ENCODE results near the gene PPP1R12B. TPM values are rescaled to one million over a fixed set of nuclear protein-coding genes. Genes with fewer than 3 reads are reported as not detected.

Gene PPP1R12B
- total RNA-seq, 1 experiment from 2014 or later = 13.1 TPM

DNA sequence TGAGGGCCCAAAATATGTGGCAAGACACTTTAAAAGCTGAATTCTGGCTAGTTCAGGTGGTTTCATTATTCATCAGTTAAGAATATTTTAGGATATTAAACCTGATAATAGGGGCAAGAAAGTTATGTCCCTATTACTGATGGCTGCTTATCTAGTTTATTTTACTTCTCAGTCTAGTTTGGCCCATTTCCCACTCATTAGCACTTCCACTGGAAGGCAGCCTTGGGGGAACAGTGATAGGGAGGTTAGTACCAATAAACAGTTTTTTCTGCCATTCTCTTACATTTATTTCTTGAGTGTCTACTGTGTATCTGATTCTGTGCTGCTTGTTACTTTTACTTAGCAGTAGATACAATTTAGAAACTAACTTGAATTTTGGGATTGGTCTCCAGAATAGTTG, 9.0 kb downstream of the PPP1R12B start:
- intact Hi-C loops (cut with micrococcal nuclease; ENCODE audit: unreplicated experiment) (no loop called here), in situ Hi-C loops (cut with HindIII; ENCODE audit: low pct_unique_long_range_greater_than_20kb, low sequenced_read_pairs) (no loop called here)
- H3K4me1 ChIP-seq (ENCODE audit: control insufficient read depth, insufficient read depth, low read length) = no peaks in the 10 kb centered on the region
- no peak overlapping the region for H3K4me3 ChIP-seq (ENCODE audit: low read depth in 2 of 2, low read length in 2 of 2)
- BruUV-seq (replicated peaks) = no TSS peak
- CTCF ChIA-PET = no interaction called here
- POLR2A ChIA-PET = no interaction called here
- no peak for ATAC-seq
- TF ChIP-seq, protein P1, sequence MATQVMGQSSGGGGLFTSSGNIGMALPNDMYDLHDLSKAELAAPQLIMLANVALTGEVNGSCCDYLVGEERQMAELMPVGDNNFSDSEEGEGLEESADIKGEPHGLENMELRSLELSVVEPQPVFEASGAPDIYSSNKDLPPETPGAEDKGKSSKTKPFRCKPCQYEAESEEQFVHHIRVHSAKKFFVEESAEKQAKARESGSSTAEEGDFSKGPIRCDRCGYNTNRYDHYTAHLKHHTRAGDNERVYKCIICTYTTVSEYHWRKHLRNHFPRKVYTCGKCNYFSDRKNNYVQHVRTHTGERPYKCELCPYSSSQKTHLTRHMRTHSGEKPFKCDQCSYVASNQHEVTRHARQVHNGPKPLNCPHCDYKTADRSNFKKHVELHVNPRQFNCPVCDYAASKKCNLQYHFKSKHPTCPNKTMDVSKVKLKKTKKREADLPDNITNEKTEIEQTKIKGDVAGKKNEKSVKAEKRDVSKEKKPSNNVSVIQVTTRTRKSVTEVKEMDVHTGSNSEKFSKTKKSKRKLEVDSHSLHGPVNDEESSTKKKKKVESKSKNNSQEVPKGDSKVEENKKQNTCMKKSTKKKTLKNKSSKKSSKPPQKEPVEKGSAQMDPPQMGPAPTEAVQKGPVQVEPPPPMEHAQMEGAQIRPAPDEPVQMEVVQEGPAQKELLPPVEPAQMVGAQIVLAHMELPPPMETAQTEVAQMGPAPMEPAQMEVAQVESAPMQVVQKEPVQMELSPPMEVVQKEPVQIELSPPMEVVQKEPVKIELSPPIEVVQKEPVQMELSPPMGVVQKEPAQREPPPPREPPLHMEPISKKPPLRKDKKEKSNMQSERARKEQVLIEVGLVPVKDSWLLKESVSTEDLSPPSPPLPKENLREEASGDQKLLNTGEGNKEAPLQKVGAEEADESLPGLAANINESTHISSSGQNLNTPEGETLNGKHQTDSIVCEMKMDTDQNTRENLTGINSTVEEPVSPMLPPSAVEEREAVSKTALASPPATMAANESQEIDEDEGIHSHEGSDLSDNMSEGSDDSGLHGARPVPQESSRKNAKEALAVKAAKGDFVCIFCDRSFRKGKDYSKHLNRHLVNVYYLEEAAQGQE (IDR thresholded peaks at IDR 0.05; ENCODE audit: insufficient read depth in 1 of 2, low read depth in 2 of 2, low read length in 1 of 2) = no peak
- no peak for TF ChIP-seq POLR2AphosphoS5 (IDR thresholded peaks at IDR 0.05; ENCODE audit: low read depth, low read length)
- no peak for TF ChIP-seq TCF7L2 (IDR thresholded peaks at IDR 0.05; ENCODE audit: low read depth, low read length)
- no peak for TF ChIP-seq CTCF (IDR thresholded peaks at IDR 0.05)
- H3K27ac ChIP-seq (ENCODE audit: low read length) = no peak overlapping the region
- no peaks in the 10 kb centered on the region for H3K36me3 ChIP-seq (ENCODE audit: control insufficient read depth, insufficient read depth, low read length)
- no peaks in the 10 kb centered on the region for H3K27me3 ChIP-seq (ENCODE audit: control insufficient read depth, insufficient read depth, low read length)
- H3K9me3 ChIP-seq (ENCODE audit: control insufficient read depth, insufficient read depth, low read depth, low read length) = no peaks in the 10 kb centered on the region
- DNase-seq (ENCODE audit: low read depth, low spot score) = no peak

GRCh38 chr1:202361224-202361623, 12.7 kb downstream of the PPP1R12B start:
- ChIA-PET CTCF (no interaction called here), POLR2A (no interaction called here)
- in situ Hi-C loops (cut with HindIII; ENCODE audit: low pct_unique_long_range_greater_than_20kb, low sequenced_read_pairs) (no loop called here), intact Hi-C loops (cut with micrococcal nuclease; ENCODE audit: unreplicated experiment) (no loop called here)
- TF ChIP-seq, protein P1 (IDR thresholded peaks at IDR 0.05; ENCODE audit: insufficient read depth in 1 of 2, low read depth in 2 of 2, low read length in 1 of 2) = no peak
- no peak for TF ChIP-seq TCF7L2 (IDR thresholded peaks at IDR 0.05; ENCODE audit: low read depth, low read length)
- no peak for TF ChIP-seq POLR2AphosphoS5 (IDR thresholded peaks at IDR 0.05; ENCODE audit: low read depth, low read length)
- no peak for TF ChIP-seq SIN3A (IDR thresholded peaks at IDR 0.05; ENCODE audit: borderline replicate concordance, insufficient read depth, low read depth, low read length)
- TF ChIP-seq CTCF (IDR thresholded peaks at IDR 0.05) = no peak
- H3K36me3 ChIP-seq (ENCODE audit: control insufficient read depth, insufficient read depth, low read length) = no peaks in the 10 kb centered on the region
- no peaks in the 10 kb centered on the region for H3K9me3 ChIP-seq (ENCODE audit: control insufficient read depth, insufficient read depth, low read depth, low read length)
- no peak overlapping the region for H3K4me3 ChIP-seq (ENCODE audit: low read depth in 2 of 2, low read length in 2 of 2)
- DNase-seq (ENCODE audit: low read depth, low spot score) (no peak), ATAC-seq (no peak)
- no peaks in the 10 kb centered on the region for H3K27me3 ChIP-seq (ENCODE audit: control insufficient read depth, insufficient read depth, low read length)
- no peaks in the 10 kb centered on the region for H3K4me1 ChIP-seq (ENCODE audit: control insufficient read depth, insufficient read depth, low read length)
- no peak overlapping the region for H3K27ac ChIP-seq (ENCODE audit: low read length)
- no TSS peak for BruUV-seq (replicated peaks)

All from Panc1 (cell line).